GM18907 (cell line): ENCODE measurements around the gene WFIKKN2.

Source experiments
- ATAC-seq: cut with Tn5 transposase; IDR thresholded peaks from one replicate; pipeline ENCODE4 v1.9.1; 2021; ENCODE audit warnings: mild to moderate bottlenecking, moderate library complexity; ENCODE audit not compliant: unreplicated experiment

The WFIKKN2 gene

DNA sequence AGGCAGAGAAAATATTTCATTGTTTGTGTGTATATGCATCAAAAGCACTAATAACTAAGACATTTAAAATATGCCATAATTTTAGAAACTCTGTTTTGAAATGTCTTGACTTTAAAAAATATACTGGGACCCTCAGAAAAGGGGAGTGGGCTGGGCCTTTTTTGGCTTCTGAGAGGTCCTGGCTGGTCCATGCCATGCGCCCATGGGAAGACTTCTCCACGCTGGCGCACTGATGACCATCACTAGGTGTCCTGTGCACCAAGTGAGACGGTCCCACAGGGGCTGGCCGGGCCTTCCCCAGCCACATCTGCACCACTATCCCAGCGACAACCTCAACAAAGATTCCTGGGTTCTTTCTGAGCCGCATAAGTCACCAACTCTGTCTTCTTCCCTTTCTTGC is 27.0 kb upstream of the WFIKKN2 start:
- no peak for ATAC-seq

DNA sequence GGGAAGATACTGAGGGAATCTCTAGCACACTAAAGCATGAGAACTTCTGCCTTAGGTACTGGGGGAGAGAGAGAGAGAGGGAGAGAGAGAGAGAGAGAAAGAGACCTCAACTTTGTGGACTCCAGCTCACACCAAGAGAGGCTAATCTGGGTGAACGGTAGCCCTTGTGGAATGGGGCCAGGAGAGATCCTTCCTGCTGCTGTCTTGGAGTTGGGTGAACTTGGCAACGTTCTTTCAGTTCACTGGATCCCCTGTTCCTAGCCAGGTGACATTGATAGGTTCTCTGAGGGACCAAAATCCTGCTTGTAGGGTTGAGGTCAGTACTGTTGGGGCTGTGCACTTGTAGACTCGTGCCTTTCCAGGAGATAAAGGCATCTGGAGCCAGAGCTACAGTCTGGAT is 26.5 kb upstream of the WFIKKN2 start:
- ATAC-seq: no peak

- no peak for ATAC-seq
These were observed 21.8 kb upstream of the WFIKKN2 start for GRCh38 chr17:50813583-50813982.

GRCh38 chr17:50815400-50815799 is 20.0 kb upstream of the WFIKKN2 start:
- no peak for ATAC-seq

DNA sequence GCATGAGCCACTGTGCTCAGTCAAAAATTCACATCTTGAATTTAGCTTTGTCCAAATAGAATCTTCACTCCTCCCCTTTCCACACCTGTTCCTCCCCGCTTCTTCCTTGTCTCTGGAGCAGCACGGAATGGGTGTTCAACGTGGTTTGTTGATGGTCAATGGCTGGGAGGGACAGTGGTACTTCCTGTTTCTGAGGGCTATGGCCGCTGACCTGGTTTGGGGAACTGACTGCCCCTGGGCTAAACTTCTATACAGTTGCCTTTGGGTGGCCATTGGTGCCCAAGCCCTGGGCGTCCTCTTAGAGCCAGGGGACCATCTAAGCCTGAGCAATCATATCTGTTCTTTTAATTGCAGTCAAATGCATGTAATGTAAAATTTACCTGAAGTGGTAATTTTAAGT is 19.1 kb upstream of the WFIKKN2 start:
- no peak for ATAC-seq

DNA sequence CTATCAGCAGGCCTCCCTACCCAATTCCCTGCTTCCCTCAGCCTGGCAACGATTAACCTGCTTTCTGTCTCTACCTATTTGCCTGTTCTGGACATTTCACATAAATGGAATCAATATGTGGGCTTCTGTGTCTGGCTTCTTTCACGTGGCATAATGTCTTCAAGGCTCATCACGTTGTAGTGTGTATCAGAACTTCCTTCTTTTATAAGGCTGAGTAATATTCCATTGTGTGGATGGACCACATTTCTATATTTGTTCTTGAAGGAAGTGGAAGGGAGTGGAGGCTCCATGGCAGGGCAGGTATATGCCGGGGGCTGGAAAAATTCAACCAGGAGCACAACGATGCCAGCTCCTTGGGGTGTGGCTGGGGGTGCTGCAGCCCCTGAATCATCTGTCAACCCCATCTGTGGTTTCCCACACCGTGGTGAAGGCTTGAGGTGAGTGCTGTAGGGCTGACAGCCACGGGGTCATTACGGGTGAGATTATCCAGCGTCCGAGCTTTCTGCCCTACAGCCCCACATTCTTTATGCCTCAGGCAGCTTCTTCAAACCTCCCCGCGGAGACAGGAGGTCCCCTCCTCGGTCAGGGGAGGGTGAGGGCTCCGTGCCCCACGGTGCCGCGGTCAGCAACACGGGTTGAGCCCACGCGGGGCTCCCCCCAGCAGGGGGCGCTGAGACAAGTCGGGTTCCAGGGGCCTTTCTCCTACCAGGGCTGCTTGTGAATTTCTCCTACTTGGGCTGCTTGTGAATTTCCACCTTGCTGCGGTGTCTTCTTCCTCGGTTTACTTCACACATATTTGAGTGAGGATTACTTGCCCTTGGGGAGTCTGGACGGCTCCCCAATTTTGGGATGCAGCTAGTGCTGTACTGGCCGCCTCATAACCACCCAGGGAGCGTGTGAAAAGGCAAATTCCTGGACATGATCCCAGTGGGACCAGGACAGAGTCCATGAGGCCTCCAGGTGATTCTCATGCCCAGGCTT is 18.3 kb upstream of the WFIKKN2 start:
- no peak for ATAC-seq

- ATAC-seq: no peak
These were observed 17.5 kb upstream of the WFIKKN2 start for GRCh38 chr17:50817838-50818237.

GRCh38 chr17:50818261-50818660 is 17.1 kb upstream of the WFIKKN2 start:
- no peak for ATAC-seq

GRCh38 chr17:50818921-50819657 is 16.3 kb upstream of the WFIKKN2 start:
- no peak for ATAC-seq

DNA sequence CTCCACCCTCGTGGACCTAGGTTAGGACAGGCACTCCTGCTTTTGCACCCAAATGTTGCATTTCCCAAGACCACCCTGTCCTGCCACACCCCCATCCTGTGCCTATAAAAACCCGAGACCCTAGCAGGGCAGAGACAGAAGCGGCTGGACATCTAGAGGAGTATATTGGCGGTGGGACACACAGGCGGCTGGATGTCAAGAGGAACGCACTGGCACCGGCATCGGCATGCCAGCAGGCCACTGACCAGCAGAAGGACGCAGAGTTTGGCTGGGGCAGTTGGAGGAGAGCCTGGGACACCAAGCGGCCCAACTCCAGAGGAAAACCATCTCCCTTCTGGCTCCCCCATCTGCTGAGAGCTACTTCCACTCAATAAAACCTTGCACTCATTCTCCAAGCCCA is 14.7 kb upstream of the WFIKKN2 start:
- no peak for ATAC-seq

DNA sequence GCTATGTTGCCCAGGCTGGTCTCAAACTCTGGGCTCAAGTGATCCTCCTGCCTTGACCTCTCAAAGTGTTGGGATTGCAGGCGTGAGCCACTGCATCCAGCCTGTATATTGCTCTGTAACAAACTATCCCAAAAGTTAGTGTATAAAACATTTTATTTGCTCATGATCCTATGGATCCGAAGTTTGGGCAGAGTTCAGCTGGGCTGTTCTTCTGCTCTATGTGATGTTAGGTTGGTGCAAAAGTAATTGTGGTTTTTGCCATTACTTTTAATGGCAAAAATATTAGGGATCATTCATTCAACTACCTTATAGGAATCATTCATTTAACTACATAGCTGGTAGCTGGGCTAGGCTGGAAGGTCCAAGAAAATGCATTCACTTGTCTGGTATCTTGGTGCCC is 12.8 kb upstream of the WFIKKN2 start:
- no peak for ATAC-seq

DNA sequence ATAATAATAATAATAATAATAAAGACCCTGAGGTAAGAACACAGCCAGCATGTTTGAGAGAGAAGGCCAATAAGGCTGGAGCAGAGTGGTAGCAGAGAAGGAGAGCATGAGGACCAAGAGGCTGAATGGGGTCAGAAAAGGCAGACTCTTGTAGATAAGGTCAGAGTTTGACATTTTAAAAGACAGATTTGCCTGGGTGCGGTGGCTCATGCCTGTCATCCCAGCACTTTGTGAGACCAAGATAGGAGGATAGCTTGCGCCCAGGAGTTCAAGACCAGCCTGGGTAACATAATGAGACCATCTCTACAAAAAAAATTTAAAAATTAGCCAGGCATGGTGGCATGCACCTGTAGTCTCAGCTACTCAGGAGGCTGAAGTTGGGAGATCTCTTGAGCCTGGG is 11.0 kb upstream of the WFIKKN2 start:
- no peak for ATAC-seq

GRCh38 chr17:50825188-50825587 is 10.2 kb upstream of the WFIKKN2 start:
- no peak for ATAC-seq

DNA sequence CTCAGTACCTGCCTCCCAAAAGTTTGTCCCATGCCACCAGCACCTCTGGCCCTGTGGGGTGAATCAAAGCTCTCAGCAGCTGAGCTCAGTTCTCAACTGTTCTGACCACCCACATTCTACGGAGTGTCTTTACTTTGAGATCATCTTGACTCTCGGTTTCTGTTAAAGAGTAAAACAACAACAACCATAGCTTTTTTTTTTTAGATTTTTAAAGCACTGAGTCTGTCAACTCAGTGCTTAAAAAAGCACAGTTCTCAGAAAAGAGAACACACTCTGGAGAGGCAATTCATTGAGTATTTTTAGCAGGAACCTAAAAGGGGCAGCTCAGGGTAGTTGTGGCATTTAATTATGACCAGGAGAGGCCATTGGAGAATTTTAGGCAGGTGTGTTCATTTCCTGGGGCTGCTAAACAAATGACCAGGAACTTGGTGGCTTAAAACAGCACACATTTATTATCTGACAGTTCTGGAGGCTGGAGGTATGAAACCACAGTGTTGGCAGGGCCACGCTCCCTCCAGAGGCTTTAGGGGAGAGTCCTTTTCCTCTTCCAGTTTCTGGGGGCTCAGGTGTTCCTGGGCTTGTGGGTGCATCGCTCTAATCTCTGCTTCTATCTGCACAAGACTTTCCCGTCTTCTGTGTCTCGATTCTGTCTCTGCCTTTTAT is 6.7 kb upstream of the WFIKKN2 start:
- peak; percentile 71 for ATAC-seq

GRCh38 chr17:50829332-50829731 is 6.1 kb upstream of the WFIKKN2 start:
- ATAC-seq: no peak

GRCh38 chr17:50830352-50830751 is 5.0 kb upstream of the WFIKKN2 start:
- ATAC-seq: no peak

GRCh38 chr17:50830994-50831393 is 4.4 kb upstream of the WFIKKN2 start:
- ATAC-seq: no peak

- no peak for ATAC-seq
These were observed 3.9 kb upstream of the WFIKKN2 start for GRCh38 chr17:50831471-50831928.

GRCh38 chr17:50832267-50832863 is 3.0 kb upstream of the WFIKKN2 start:
- ATAC-seq: no peak

DNA sequence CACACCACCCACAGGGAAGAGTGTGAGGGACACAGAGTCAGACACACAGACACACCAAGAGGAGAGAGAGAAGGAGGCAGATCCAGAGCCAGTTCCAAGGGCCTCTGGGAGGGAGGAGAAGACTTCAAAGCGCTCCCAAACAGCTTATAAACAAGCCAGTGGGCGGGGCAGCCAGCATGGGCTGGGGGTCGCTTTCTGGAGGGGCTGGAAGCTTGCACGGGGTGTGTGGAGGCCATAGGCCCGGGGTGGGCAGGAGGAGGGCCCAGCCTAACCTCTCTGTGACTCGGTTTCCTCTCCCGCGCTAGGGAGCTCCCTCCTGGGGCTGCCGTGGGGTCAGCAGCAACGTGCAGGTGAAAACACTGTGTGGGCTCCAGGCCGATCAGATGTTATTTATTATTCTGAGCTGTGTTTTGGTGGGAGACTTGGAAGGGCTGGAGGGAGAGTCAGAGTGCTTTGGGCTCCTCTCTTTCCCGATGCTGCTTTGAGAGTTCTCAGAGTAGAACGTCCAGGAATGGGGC is 2.5 kb upstream of the WFIKKN2 start:
- no peak for ATAC-seq
